HG03460 (cell line): Measurements from ENCODE around the gene GPD1L.
"Not testable (repeated sequence)": the region's sequence is repeated elsewhere in the genome, so short reads cannot be mapped to it uniquely, and the experiment has no call there.

Experiments
- ATAC-seq: cut with Tn5 transposase; IDR thresholded peaks from one replicate; pipeline ENCODE4 v1.9.1; 2021; ENCODE audit not compliant: unreplicated experiment

The GPD1L gene

GRCh38 chr3:32105291-32106131, 909 bp upstream of the GPD1L start:
- no peak for ATAC-seq

GRCh38 chr3:32106929-32107362, 526 bp downstream of the GPD1L start:
- peak; percentile 23 for ATAC-seq

GRCh38 chr3:32108224-32108623, 1.8 kb downstream of the GPD1L start:
- ATAC-seq: not testable (repeated sequence)

- ATAC-seq: no peak
Measured at GRCh38 chr3:32109256-32109655, 2.8 kb downstream of the GPD1L start.

- ATAC-seq: no peak
Measured at GRCh38 chr3:32110233-32110760, 3.9 kb downstream of the GPD1L start.

GRCh38 chr3:32111560-32111959, 5.1 kb downstream of the GPD1L start:
- ATAC-seq: no peak

- ATAC-seq: no peak
Measured at GRCh38 chr3:32113566-32113965, 7.1 kb downstream of the GPD1L start.

- ATAC-seq: no peak
Measured at GRCh38 chr3:32113981-32114545, 7.6 kb downstream of the GPD1L start.

GRCh38 chr3:32114546-32115386, 8.3 kb downstream of the GPD1L start:
- not testable (repeated sequence) for ATAC-seq

GRCh38 chr3:32117320-32117719, 10.9 kb downstream of the GPD1L start:
- no peak for ATAC-seq

- ATAC-seq: no peak
Measured at GRCh38 chr3:32118215-32118614, 11.8 kb downstream of the GPD1L start.

- no peak for ATAC-seq
Measured at GRCh38 chr3:32120471-32120870, 14.1 kb downstream of the GPD1L start.

- ATAC-seq: no peak
Measured at GRCh38 chr3:32121137-32121536, 14.7 kb downstream of the GPD1L start.

- ATAC-seq: no peak
Measured at GRCh38 chr3:32123620-32124019, 17.2 kb downstream of the GPD1L start.

- no peak for ATAC-seq
Measured at GRCh38 chr3:32125012-32125411, 18.6 kb downstream of the GPD1L start.

- no peak for ATAC-seq
Measured at GRCh38 chr3:32126305-32127015, 20.0 kb downstream of the GPD1L start.

- ATAC-seq: no peak
Measured at GRCh38 chr3:32127219-32127826, 20.9 kb downstream of the GPD1L start.

- ATAC-seq: no peak
Measured at GRCh38 chr3:32128936-32129335, 22.5 kb downstream of the GPD1L start.

GRCh38 chr3:32129832-32130231, 23.4 kb downstream of the GPD1L start:
- ATAC-seq: no peak

- no peak for ATAC-seq
Measured at GRCh38 chr3:32132121-32132520, 25.7 kb downstream of the GPD1L start.
